ENCODE data around the gene ZNF621.

The ZNF621 gene

DNA sequence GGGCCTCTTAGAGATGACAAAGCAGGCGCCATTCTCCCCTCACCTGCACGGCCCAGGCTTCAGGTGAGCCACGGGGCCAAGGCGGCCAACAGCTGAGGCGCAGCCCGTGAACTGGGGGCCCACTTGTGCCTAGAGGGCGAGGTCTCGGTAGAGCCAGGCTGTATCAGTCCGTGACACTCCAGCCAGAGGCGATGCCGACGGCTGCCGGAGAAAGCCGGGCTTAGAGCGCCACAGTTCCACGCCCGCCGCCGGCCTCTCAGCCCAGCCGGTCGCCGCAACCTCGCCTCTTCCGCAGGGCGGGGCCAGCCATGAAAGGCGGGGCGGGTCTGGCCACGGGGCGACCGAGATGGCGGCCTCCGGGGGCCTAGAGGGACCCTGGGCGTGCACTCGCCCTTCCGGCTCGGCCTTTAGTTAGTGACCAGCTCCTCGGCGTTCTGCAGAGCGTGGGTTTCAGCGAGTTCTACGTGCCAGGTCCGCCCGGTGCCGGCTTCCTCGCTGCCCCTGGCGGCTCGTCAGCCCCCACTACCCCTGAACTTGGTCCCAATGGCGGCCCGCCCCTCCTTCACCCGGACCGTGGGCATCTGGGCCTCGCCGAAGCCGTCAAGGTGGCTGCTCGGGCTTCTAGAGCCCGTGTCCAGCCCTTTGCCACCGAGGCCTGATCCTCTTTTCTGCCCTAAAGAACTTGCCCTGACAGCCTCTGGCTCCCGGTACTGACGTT is at the start of gene ZNF621:
ZNF621 (plus strand) TSS at position 393 of the 718 bp plus-strand sequence. CDS start 881 bp downstream, outside the sequence.
- Mint-ChIP-seq H3K4me1 (ENCODE audit: low read depth) (peaks cover 24% of the 10 kb centered on the region), H3K4me3 (peak within 1 kb of the TSS; percentile 94), H3K9me3 (no peaks in the 10 kb centered on the region), H3K36me3 (ENCODE audit: low read depth) (peaks cover 30% of the 10 kb centered on the region), H3K27ac (peak within 1 kb of the TSS; percentile 95), H3K27me3 (no peaks in the 10 kb centered on the region)

DNA sequence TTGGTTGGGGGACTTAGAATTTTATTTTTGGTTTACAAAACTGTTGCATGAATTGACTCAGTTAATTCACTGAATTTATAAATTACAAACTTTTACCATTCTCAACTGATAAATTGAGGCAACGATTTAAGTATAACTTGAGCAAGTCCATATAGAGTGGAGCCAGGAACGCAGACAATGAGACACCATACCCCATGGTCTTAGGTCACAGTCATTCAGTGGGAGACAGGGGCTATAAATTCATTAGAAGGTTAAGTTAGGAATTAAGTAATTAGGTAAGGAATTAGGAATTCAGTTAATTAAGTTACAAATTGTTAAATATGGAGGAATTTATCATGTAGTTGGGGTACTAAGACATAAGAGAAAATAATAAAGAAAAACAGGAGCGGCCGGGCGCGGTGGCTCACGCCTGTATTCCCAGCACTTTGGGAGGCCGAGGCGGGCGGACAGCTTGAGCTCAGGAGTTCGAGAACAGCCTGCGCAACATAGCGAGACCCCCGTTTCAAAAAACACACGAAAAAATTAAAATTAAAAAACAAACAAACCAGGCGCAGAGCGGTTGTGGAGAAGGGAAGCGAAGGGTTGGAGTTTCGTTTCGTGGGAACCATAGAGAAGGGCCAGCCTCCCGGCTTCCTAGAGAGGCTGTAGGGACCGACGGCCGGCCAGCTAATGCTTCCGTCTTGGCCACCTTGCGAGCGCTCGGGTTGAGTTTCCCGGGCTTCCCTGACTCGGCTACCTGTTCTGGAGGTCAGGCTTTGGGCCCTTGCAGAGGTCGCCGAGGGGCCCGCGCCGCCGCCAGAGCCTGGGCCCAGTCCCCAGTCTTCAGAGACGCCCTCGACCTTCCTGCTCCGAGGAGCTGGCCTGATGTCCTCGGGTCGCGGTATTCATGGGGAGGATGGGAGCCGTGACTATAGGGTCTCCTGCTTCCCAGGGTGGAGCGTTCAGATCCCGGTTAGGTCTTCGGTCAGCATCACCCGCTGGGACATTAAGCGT is 48.0 kb upstream of the ZNF621 start, which contains the start of gene ZNF619:
ZNF619 (plus strand) TSS at position 645 of the 993 bp plus-strand sequence. CDS start 858 bp downstream, outside the sequence.
- H3K27me3 Mint-ChIP-seq, result no peaks in the 10 kb centered on the region
- peak within 1 kb of the TSS; percentile 87 for H3K4me3 Mint-ChIP-seq
- H3K4me1 Mint-ChIP-seq (ENCODE audit: low read depth), result peaks cover 17% of the 10 kb centered on the region
- H3K9me3 Mint-ChIP-seq, result no peaks in the 10 kb centered on the region
- peaks cover 15% of the 10 kb centered on the region for H3K36me3 Mint-ChIP-seq (ENCODE audit: low read depth)
- peak within 1 kb of the TSS; percentile 91 for H3K27ac Mint-ChIP-seq

DNA sequence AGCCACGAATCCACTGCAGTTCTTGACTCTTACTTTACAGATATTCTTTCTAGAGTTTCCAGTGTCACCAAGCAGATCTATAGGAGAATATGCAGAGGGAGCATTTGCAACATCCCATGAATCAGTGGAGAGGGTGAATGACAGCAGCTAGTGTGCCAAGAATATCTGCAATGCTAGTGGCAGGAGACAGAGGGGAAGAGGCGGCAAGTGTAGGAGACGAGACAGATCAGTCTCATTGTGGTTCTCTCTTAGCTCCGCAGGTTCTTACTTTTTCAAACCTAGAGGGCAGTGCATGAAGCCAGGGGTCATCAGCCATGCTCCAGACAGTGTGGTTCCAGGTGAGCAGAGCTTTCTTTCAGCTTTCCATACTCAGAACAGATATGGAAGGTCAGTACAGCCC is 47.1 kb upstream of the ZNF621 start:
- H3K4me3 Mint-ChIP-seq, result peak overlapping the region; percentile 87
- no peaks in the 10 kb centered on the region for H3K27me3 Mint-ChIP-seq
- H3K27ac Mint-ChIP-seq, result peak overlapping the region; percentile 91
- H3K9me3 Mint-ChIP-seq, result no peaks in the 10 kb centered on the region
- peaks cover 17% of the 10 kb centered on the region for H3K4me1 Mint-ChIP-seq (ENCODE audit: low read depth)
- H3K36me3 Mint-ChIP-seq (ENCODE audit: low read depth), result peaks cover 21% of the 10 kb centered on the region

DNA sequence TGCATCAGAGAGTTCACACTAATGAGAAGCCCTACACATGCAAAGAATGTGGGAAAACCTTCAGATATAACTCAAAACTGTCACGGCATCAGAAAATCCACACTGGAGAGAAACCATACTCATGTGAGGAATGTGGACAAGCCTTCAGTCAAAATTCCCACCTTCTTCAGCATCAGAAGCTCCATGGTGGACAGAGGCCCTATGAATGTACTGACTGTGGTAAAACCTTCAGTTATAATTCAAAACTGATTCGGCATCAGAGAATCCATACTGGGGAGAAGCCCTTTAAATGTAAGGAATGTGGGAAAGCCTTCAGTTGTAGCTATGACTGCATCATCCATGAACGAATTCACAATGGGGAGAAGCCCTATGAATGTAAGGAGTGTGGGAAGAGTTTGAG is 37.6 kb upstream of the ZNF621 start:
- H3K4me3 Mint-ChIP-seq, result no peak overlapping the region
- H3K9me3 Mint-ChIP-seq, result peaks cover 14% of the 10 kb centered on the region
- H3K27ac Mint-ChIP-seq, result no peak overlapping the region
- H3K36me3 Mint-ChIP-seq (ENCODE audit: low read depth), result peaks cover 50% of the 10 kb centered on the region
- peaks cover 5% of the 10 kb centered on the region for H3K4me1 Mint-ChIP-seq (ENCODE audit: low read depth)
- H3K27me3 Mint-ChIP-seq, result no peaks in the 10 kb centered on the region

DNA sequence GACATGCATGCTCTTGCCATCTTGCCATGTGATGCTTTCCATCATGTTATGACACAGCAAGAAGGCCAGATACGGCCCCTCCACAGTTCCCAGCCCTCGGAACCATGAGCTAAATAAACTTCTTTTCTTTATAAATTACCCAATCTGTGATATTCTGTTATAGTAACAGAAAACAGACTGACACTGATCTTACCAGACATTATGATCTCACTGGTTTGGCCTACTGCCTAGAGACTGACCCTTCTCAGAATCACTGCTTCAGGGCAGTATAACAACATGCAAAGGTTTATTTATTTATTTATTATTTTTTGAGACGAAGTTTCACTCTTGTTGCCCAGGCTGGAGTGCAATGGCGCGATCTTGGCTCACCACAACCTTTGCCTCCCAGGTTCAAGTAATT is 33.8 kb upstream of the ZNF621 start:
- Mint-ChIP-seq H3K27me3 (no peaks in the 10 kb centered on the region), H3K9me3 (peaks cover 14% of the 10 kb centered on the region), H3K36me3 (ENCODE audit: low read depth) (peaks cover 30% of the 10 kb centered on the region), H3K4me1 (ENCODE audit: low read depth) (no peaks in the 10 kb centered on the region), H3K4me3 (no peak overlapping the region), H3K27ac (no peak overlapping the region)

DNA sequence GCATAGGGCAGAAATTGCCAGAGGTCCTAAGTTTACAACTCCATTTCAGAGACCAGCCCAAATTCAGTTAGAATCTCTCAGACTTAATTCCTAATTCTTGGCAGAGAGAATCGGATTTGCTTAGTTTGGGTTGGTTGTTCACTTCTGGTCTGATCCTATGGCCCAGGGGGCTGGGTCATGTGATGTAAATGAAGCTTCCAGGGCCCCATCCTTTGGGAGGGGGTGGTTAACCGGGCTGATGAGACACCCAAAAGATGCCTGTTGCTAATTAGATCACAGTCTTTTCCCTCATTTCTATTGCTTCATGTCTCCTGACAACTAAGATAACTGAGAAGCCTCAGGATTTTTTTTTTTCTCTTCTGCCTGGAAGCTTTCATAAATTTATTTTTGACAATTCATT is 30.1 kb upstream of the ZNF621 start:
- H3K27ac Mint-ChIP-seq, result no peak overlapping the region
- peaks cover 5% of the 10 kb centered on the region for H3K36me3 Mint-ChIP-seq (ENCODE audit: low read depth)
- no peaks in the 10 kb centered on the region for H3K27me3 Mint-ChIP-seq
- no peak overlapping the region for H3K4me3 Mint-ChIP-seq
- H3K9me3 Mint-ChIP-seq, result no peaks in the 10 kb centered on the region
- H3K4me1 Mint-ChIP-seq (ENCODE audit: low read depth), result no peaks in the 10 kb centered on the region

DNA sequence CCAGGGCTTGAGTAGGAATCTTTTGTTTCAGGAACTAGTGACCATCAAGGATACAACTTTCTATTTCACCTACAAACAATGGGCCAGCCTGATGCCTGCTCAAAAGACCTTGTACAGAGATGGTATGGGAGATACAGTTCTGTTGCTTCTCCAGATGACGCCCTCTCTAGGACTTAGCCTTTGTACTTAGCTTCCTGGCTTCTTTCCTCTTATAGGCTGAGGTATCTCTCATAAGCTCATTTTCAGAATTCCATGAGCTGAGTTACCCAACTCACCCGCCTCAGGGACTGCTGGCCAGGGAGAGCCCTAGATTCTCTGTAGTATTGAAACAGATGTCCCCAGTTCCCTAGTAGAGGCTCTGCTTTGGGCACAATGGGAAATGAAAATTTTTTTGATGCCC is 27.5 kb upstream of the ZNF621 start:
- H3K4me1 Mint-ChIP-seq (ENCODE audit: low read depth), result no peaks in the 10 kb centered on the region
- H3K27ac Mint-ChIP-seq, result no peak overlapping the region
- H3K27me3 Mint-ChIP-seq, result no peaks in the 10 kb centered on the region

DNA sequence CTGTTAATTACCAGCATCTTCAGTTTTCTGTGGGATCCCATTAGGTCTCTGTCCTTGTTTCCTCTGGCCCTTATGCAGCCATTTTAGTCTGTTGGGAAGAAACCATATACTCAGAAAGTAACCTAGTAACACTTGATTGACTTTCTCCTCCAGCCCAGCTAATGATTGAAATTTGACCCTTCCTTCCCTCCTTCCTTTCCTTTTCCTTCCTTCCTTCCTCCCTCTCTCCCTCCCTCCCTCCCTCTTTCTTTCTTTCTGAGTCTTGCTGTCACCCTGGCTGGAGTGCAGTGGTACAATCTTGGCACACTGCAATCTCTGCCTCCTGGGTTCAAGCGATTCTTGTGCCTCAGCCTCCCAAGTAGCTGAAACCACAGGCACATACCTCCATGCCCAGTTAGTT is 24.8 kb upstream of the ZNF621 start:
- Mint-ChIP-seq H3K4me1 (ENCODE audit: low read depth) (peaks cover 7% of the 10 kb centered on the region), H3K27ac (no peak overlapping the region), H3K27me3 (no peaks in the 10 kb centered on the region), H3K36me3 (ENCODE audit: low read depth) (no peaks in the 10 kb centered on the region), H3K4me3 (no peak overlapping the region), H3K9me3 (no peaks in the 10 kb centered on the region)

More for the DNA sequence above, 27.5 kb upstream of the ZNF621 start:
- Mint-ChIP-seq H3K36me3 (ENCODE audit: low read depth) (no peaks in the 10 kb centered on the region), H3K9me3 (no peaks in the 10 kb centered on the region), H3K4me3 (no peak overlapping the region)

DNA sequence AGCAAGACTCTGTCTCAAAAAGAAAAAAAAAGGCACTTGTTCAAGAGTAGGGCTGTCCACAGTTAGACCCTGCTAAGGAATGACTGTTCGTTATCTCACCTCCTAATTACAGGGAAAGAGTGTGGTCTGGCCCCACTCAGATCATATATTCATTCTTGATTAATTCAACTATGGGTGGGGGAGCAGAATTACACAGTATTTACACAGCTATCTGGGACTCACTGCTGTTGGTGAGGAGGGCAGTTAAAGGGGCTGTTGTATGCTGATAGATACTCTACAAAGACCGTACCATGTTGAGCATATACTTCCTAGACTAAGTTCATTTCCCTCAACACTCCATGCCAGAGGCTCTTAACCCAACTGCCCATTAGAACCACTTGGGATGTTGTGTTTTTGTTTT is 22.7 kb upstream of the ZNF621 start:
- H3K27me3 Mint-ChIP-seq, result no peaks in the 10 kb centered on the region
- no peak overlapping the region for H3K27ac Mint-ChIP-seq
- H3K4me1 Mint-ChIP-seq (ENCODE audit: low read depth), result peaks cover 27% of the 10 kb centered on the region
- no peaks in the 10 kb centered on the region for H3K9me3 Mint-ChIP-seq
- no peak overlapping the region for H3K4me3 Mint-ChIP-seq
- H3K36me3 Mint-ChIP-seq (ENCODE audit: low read depth), result no peaks in the 10 kb centered on the region

DNA sequence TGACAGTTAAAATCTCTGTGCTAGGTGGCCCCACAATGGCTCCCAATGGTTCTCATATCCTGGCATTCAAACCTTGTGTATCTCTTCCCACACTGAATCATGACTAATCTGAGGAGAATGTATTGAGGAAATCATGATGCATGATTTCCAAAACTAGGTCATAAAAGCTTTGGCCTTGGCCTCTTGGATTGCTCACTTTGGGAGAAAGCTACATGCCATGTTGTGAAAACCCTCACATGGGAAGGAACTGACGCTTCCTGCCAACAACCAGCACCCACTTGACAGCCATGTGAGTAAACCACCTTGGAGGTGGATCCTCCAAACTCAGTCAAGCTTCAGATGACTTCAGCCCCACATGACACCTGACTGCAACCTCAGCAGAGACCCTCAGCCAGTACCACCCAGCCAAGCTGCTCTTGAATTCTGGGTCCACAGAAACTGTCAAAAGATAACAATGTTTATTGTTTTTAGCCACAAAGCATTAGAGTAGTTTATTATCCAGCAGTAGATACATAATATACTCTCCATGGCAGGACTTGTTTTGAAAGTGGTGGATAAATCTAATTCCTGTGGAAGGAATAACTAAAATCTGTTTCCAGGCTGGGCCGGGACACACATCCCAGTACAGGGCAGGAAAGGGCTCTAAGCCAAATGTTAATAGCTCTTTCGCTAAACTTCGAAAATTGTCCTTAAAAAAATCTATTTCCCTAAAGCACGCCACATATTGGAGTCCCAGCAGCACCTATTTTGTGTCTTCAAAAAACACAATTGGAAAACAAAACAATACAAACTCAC is 19.9 kb upstream of the ZNF621 start:
- H3K27me3 Mint-ChIP-seq, result no peaks in the 10 kb centered on the region
- H3K4me3 Mint-ChIP-seq, result peak overlapping the region; percentile 91
- no peaks in the 10 kb centered on the region for H3K9me3 Mint-ChIP-seq
- no peak overlapping the region for H3K27ac Mint-ChIP-seq
- peaks cover 13% of the 10 kb centered on the region for H3K36me3 Mint-ChIP-seq (ENCODE audit: low read depth)
- peaks cover 27% of the 10 kb centered on the region for H3K4me1 Mint-ChIP-seq (ENCODE audit: low read depth)

DNA sequence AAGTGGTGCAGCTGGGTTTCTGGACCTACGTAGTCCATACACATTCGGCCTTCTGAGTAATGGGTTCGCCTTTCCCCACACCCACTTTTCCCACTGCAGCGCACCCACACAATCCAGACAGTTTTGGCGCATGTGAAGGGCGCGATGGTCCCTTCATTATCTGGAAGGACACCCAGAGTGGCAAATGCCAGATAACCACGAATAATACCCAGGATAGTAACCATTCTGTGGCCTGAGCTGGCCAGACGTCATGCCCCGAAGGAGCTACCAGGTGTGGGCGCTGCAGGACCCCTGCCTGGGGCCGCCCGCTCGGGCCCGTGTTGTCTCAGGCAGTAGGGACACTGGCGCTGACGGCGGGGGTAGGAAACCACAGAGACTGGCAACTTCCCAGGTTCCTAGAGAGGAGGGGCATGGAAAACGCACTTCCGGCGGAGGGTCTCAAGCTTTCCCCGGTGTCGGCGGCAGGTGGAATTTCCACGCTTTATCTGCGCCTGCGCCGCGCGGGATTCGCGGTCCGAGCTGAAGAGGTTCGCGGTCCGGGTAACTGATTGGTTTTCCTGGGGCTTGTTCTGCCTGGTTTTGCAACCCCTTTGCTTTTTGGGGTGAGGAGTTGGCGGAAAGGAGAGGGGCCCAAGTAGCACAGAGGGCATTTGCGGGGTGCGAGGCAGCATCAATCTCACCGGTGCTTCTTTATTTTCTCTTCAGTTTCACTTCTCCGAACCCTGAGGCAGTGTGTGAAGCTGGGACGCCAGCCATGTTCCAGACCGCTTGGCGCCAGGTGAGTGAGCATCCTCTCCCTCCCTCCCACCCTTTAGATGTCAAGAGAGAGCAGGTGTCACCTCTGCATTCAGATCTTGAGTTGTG is 18.9 kb upstream of the ZNF621 start, which contains the start of gene ZNF620:
ZNF620 (plus strand) TSS at position 441 of the 864 bp plus-strand sequence; CDS start at position 755, 314 bp downstream.
- peak within 1 kb of the TSS; percentile 91 for H3K4me3 Mint-ChIP-seq

DNA sequence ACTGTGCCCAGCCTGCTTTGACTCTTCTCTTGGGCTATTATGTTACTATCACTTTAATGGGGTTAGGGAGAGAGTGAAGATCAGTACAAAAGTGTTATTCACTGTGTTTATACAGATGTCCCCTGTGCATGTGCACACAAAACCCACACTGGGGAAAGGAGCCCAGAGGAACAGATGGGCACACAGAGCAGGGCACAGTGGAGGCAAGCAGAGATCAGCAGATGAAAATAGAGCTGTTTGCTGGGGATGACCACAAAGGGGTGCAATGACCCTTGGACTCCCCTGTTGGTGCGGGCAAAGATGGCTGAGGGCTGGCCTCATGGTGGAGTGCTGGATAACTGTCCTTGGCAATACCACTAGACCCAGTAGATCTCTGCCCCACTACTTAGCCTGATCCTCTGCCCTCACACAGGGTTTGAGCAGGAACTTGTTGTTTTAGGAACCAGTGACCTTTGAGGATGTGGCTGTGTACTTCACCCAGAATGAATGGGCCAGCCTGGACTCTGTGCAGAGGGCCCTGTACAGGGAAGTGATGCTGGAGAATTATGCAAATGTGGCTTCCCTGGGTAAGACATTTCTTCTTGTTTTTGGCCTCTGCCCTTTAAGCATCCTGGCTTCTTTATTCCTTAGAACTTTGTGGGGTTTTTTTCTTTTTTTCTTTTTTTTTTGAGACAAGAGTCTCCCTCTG is 13.6 kb upstream of the ZNF621 start:
- Mint-ChIP-seq H3K9me3 (no peaks in the 10 kb centered on the region), H3K4me3 (no peak overlapping the region), H3K27ac (no peak overlapping the region), H3K27me3 (no peaks in the 10 kb centered on the region), H3K36me3 (ENCODE audit: low read depth) (peaks cover 44% of the 10 kb centered on the region), H3K4me1 (ENCODE audit: low read depth) (peaks cover 8% of the 10 kb centered on the region)

More for the DNA sequence above, 18.9 kb upstream of the ZNF621 start, which contains the start of gene ZNF620:
- Mint-ChIP-seq H3K9me3 (no peaks in the 10 kb centered on the region), H3K27ac (peak within 1 kb of the TSS; percentile 91), H3K27me3 (no peaks in the 10 kb centered on the region), H3K4me1 (ENCODE audit: low read depth) (peaks cover 27% of the 10 kb centered on the region), H3K36me3 (ENCODE audit: low read depth) (peaks cover 21% of the 10 kb centered on the region)

DNA sequence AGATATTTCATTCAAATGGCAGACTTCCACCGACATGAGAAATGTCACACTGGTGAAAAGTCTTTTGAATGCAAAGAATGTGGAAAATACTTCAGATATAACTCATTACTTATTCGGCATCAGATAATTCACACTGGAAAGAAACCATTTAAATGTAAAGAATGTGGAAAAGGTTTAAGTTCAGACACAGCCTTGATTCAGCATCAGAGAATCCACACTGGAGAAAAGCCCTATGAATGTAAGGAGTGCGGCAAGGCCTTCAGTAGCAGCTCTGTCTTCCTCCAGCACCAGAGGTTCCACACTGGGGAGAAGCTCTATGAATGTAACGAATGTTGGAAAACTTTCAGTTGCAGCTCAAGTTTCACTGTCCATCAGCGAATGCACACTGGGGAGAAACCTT is 8.6 kb upstream of the ZNF621 start:
- peaks cover 29% of the 10 kb centered on the region for H3K36me3 Mint-ChIP-seq (ENCODE audit: low read depth)
- no peak overlapping the region for H3K27ac Mint-ChIP-seq
- no peak overlapping the region for H3K4me3 Mint-ChIP-seq
- H3K27me3 Mint-ChIP-seq, result no peaks in the 10 kb centered on the region
- no peaks in the 10 kb centered on the region for H3K9me3 Mint-ChIP-seq
- H3K4me1 Mint-ChIP-seq (ENCODE audit: low read depth), result no peaks in the 10 kb centered on the region
